ENCODE data around the gene DLL4. TPM values are rescaled to one million over a fixed set of nuclear protein-coding genes. Genes with fewer than 3 reads are reported as not detected.
A peak's percentile ranks its signal among the peaks of the same experiment; 100 is the strongest.

Gene DLL4
- total RNA-seq, 5 donors from 2014 or later (not counting 1 experiment from before 2014, with no cell fraction given): 0.12 to 0.25 (median 0.13) TPM; not detected in 2

- peaks cover 3 to 58% of the 10 kb centered on the region in 2 experiments for H3K27me3 ChIP-seq (replicated peaks in 1 of 2; ENCODE audit: control insufficient read depth in 2 of 2, extremely low read depth in 1 of 2, insufficient read depth in 2 of 2, low read length in 1 of 2)
- POLR2A ChIA-PET: no interaction called here
- no peak overlapping the region for H3K27ac Mint-ChIP-seq
- no peaks in the 10 kb centered on the region for H3K9me3 ChIP-seq
- H3K27ac ChIP-seq (ENCODE audit: low read length): no peak overlapping the region
- H3K27me3 Mint-ChIP-seq: peaks cover 34 to 47% of the 10 kb centered on the region in 2 donors
- H3K36me3 Mint-ChIP-seq: no peaks in the 10 kb centered on the region
- WGBS (ENCODE audit: insufficient coverage): 15% methylated on average over 30 of the region's 30 CpGs
- H3K9me3 Mint-ChIP-seq: no peaks in the 10 kb centered on the region
- H3K4me1 ChIP-seq (ENCODE audit: control insufficient read depth in 1 of 2, extremely low read depth in 1 of 2, insufficient read depth in 2 of 2, low read length in 2 of 2): peaks cover 23 to 53% of the 10 kb centered on the region in 2 experiments
- DNase-seq (no peak), ATAC-seq (replicated peaks in 1 of 4) (no peak)
- no peaks in the 10 kb centered on the region for H3K36me3 ChIP-seq (ENCODE audit: control insufficient read depth in 2 of 2, extremely low read depth in 1 of 2, insufficient read depth in 1 of 2, low read length in 1 of 2)
- H3K4me1 Mint-ChIP-seq: peaks cover 27 to 36% (median 30%) of the 10 kb centered on the region in 3 donors
- H3K4me3 ChIP-seq (ENCODE audit: control insufficient read depth in 1 of 2, extremely low read depth in 1 of 2, low read length in 1 of 2): peak overlapping the region in 1 of 2 donors; percentile 57
- peak overlapping the region in 1 of 3 donors; percentile 89 for H3K4me3 Mint-ChIP-seq
- CTCF ChIA-PET: interaction anchor here in 1 of 2 donors (0.6 kb wide), 1 partner anchor 242 kb away, joined by 3 read pairs; no protein-coding TSS in a partner anchor
Observed at GRCh38 chr15:40925495-40925862, 3.7 kb upstream of the DLL4 start.

DNA sequence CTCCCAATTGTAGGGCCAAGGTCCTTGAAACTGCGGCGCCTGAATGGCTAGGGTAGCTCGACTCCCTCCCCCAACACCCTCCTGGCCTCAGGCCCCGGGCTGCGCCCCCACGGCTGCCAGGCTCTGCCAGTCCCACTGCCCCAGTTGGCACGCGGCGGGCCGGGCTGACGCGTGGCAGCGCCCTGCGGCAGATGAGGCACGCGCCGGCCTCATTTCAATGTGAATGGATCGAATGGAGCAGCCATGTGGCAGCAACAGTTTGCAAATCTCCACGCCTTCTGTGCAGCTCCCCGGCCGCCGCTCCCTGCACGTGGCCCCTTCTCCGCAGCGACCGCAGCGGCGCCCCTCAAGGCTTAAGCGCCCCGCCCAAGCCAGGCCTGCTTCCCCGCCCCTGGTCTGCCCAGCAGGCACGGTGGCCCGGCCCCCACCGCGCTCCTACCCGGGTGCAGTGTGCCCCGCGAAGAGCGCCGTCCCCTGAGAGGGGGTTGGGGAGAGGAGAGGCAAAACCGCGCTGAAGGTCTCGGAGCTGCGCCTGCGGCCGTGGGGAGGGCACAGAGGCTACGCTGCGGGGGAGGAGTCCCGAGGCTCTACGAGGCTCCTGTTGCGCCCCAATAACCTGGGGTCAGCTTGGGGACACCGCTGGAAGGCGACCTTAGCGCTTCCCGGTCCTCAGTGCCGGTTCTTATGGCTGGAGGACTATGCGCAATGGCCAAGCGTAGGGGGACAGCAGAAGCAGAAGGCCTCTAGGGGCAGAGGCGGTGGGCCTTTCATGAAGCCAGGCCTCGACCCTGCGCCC is 3.1 kb upstream of the DLL4 start:
- ATAC-seq (replicated peaks in 1 of 4): peak; percentile 11 to 27 (median 14)
- Histone ChIP-seq H3K27me3 (replicated peaks in 1 of 2; ENCODE audit: control insufficient read depth in 2 of 2, extremely low read depth in 1 of 2, insufficient read depth in 2 of 2, low read length in 1 of 2) (peaks cover 4 to 64% of the 10 kb centered on the region in 2 experiments), H3K27ac (ENCODE audit: low read length) (no peak overlapping the region), H3K4me3 (ENCODE audit: control insufficient read depth in 1 of 2, extremely low read depth in 1 of 2, low read length in 1 of 2) (peak overlapping the region; percentile 3 to 66), H3K4me1 (ENCODE audit: control insufficient read depth in 1 of 2, extremely low read depth in 1 of 2, insufficient read depth in 2 of 2, low read length in 2 of 2) (peaks cover 23 to 58% of the 10 kb centered on the region in 2 experiments), H3K9me3 (no peaks in the 10 kb centered on the region), H3K36me3 (ENCODE audit: control insufficient read depth in 2 of 2, extremely low read depth in 1 of 2, insufficient read depth in 1 of 2, low read length in 1 of 2) (no peaks in the 10 kb centered on the region)
- H3K4me1 Mint-ChIP-seq: peaks cover 33 to 42% (median 36%) of the 10 kb centered on the region in 3 donors
- peaks cover 39 to 53% of the 10 kb centered on the region in 2 donors for H3K27me3 Mint-ChIP-seq
- CTCF ChIA-PET: interaction anchor here in 1 of 2 donors (0.6 to 1.1 kb wide), 2 partner anchors 20 to 242 kb away, joined by 3 read pairs; no protein-coding TSS in a partner anchor
- WGBS (ENCODE audit: insufficient coverage): 4% methylated on average over 49 of the region's 61 CpGs
- no peaks in the 10 kb centered on the region for H3K36me3 Mint-ChIP-seq
- H3K4me3 Mint-ChIP-seq: peak overlapping the region; percentile 21 to 89 (median 69)
- POLR2A ChIA-PET: no interaction called here
- peak in 2 of 35 experiments; percentile 12 to 20 for DNase-seq
- H3K27ac Mint-ChIP-seq: no peak overlapping the region
- no peaks in the 10 kb centered on the region for H3K9me3 Mint-ChIP-seq

- H3K9me3 Mint-ChIP-seq: no peaks in the 10 kb centered on the region
Observed at GRCh38 chr15:40926659-40927494, 2.3 kb upstream of the DLL4 start.

DNA sequence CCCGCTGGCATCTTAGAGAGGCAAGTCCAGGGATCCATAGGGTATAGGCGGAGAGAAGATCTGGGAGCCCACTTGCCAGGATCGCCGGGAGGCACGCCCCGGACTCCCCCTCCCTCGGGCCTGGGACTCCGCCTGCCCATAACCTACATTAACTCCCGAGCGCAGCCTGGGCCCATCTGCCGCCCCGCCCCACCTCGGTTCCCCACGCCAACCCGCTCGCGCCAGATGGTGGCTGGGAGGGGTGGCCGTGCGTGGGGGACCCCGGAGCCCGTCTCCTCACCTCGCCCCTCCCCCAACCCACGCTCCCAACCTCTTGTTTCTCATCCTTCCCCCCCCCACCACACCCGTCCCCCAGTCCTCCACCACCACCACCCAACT is 1.7 kb upstream of the DLL4 start:
- Histone ChIP-seq H3K27ac (ENCODE audit: low read length) (no peak overlapping the region), H3K27me3 (replicated peaks in 1 of 2; ENCODE audit: control insufficient read depth in 2 of 2, extremely low read depth in 1 of 2, insufficient read depth in 2 of 2, low read length in 1 of 2) (peaks cover 4 to 78% of the 10 kb centered on the region in 2 experiments), H3K4me1 (ENCODE audit: control insufficient read depth in 1 of 2, extremely low read depth in 1 of 2, insufficient read depth in 2 of 2, low read length in 2 of 2) (peaks cover 23 to 69% of the 10 kb centered on the region in 2 experiments), H3K9me3 (no peaks in the 10 kb centered on the region), H3K36me3 (ENCODE audit: control insufficient read depth in 2 of 2, extremely low read depth in 1 of 2, insufficient read depth in 1 of 2, low read length in 1 of 2) (no peaks in the 10 kb centered on the region), H3K4me3 (ENCODE audit: control insufficient read depth in 1 of 2, extremely low read depth in 1 of 2, low read length in 1 of 2) (peak overlapping the region in 1 of 2 donors; percentile 18)
- Mint-ChIP-seq H3K27ac (no peak overlapping the region), H3K4me3 (peak overlapping the region; percentile 59 to 89 (median 69)), H3K9me3 (no peaks in the 10 kb centered on the region), H3K27me3 (peaks cover 43 to 67% of the 10 kb centered on the region in 2 donors), H3K4me1 (peaks cover 41 to 51% (median 44%) of the 10 kb centered on the region in 3 donors), H3K36me3 (no peaks in the 10 kb centered on the region)
- DNase-seq (no peak), ATAC-seq (replicated peaks in 1 of 4) (no peak)
- POLR2A ChIA-PET: no interaction called here
- CTCF ChIA-PET: no interaction called here
- 29% methylated on average over 1 of the region's 24 CpGs for WGBS (ENCODE audit: insufficient coverage)

More at GRCh38 chr15:40926659-40927494, 2.3 kb upstream of the DLL4 start:
- Histone ChIP-seq H3K9me3 (no peaks in the 10 kb centered on the region), H3K27ac (ENCODE audit: low read length) (no peak overlapping the region), H3K27me3 (replicated peaks in 1 of 2; ENCODE audit: control insufficient read depth in 2 of 2, extremely low read depth in 1 of 2, insufficient read depth in 2 of 2, low read length in 1 of 2) (peaks cover 4 to 72% of the 10 kb centered on the region in 2 experiments), H3K36me3 (ENCODE audit: control insufficient read depth in 2 of 2, extremely low read depth in 1 of 2, insufficient read depth in 1 of 2, low read length in 1 of 2) (no peaks in the 10 kb centered on the region), H3K4me1 (ENCODE audit: control insufficient read depth in 1 of 2, extremely low read depth in 1 of 2, insufficient read depth in 2 of 2, low read length in 2 of 2) (peaks cover 23 to 63% of the 10 kb centered on the region in 2 experiments), H3K4me3 (ENCODE audit: control insufficient read depth in 1 of 2, extremely low read depth in 1 of 2, low read length in 1 of 2) (peak overlapping the region; percentile 3 to 66)
- H3K27ac Mint-ChIP-seq: no peak overlapping the region
- POLR2A ChIA-PET: no interaction called here
- CTCF ChIA-PET: interaction anchor here in 1 of 2 donors (1.1 kb wide), 1 partner anchor 21 kb away, joined by 3 read pairs; no protein-coding TSS in a partner anchor
- peaks cover 39 to 48% (median 40%) of the 10 kb centered on the region in 3 donors for H3K4me1 Mint-ChIP-seq
- DNase-seq (no peak), ATAC-seq (replicated peaks in 1 of 4) (no peak)
- 20% methylated on average over 31 of the region's 33 CpGs for WGBS (ENCODE audit: insufficient coverage)
- H3K27me3 Mint-ChIP-seq: peaks cover 43 to 61% of the 10 kb centered on the region in 2 donors
- no peaks in the 10 kb centered on the region for H3K36me3 Mint-ChIP-seq
- peak overlapping the region; percentile 59 to 89 (median 69) for H3K4me3 Mint-ChIP-seq

- H3K4me1 Mint-ChIP-seq: peaks cover 41 to 51% (median 44%) of the 10 kb centered on the region in 3 donors
- H3K27ac Mint-ChIP-seq: no peak overlapping the region
- ChIA-PET POLR2A (no interaction called here), CTCF (interaction anchor here (0.5 to 0.9 kb wide), 3 partner anchors 25 to 126 kb away, joined by 3 to 5 read pairs (median 4); no protein-coding TSS in a partner anchor)
- peak in 2 of 35 experiments; percentile 15 to 16 for DNase-seq
- peak in 3 of 4 experiments; percentile 8 to 23 (median 14) for ATAC-seq (replicated peaks in 1 of 4)
- Histone ChIP-seq H3K4me3 (ENCODE audit: control insufficient read depth in 1 of 2, extremely low read depth in 1 of 2, low read length in 1 of 2) (peak overlapping the region; percentile 43 to 78), H3K9me3 (no peaks in the 10 kb centered on the region), H3K36me3 (ENCODE audit: control insufficient read depth in 2 of 2, extremely low read depth in 1 of 2, insufficient read depth in 1 of 2, low read length in 1 of 2) (no peaks in the 10 kb centered on the region), H3K27ac (ENCODE audit: low read length) (no peak overlapping the region), H3K27me3 (replicated peaks in 1 of 2; ENCODE audit: control insufficient read depth in 2 of 2, extremely low read depth in 1 of 2, insufficient read depth in 2 of 2, low read length in 1 of 2) (peaks cover 4 to 85% of the 10 kb centered on the region in 2 experiments), H3K4me1 (ENCODE audit: control insufficient read depth in 1 of 2, extremely low read depth in 1 of 2, insufficient read depth in 2 of 2, low read length in 2 of 2) (peaks cover 23 to 69% of the 10 kb centered on the region in 2 experiments)
- no peaks in the 10 kb centered on the region for H3K9me3 Mint-ChIP-seq
- H3K4me3 Mint-ChIP-seq: peak overlapping the region; percentile 71 to 89 (median 76)
- WGBS (ENCODE audit: insufficient coverage): under 1% methylated on average over 50 of the region's 68 CpGs
- H3K36me3 Mint-ChIP-seq: no peaks in the 10 kb centered on the region
- H3K27me3 Mint-ChIP-seq: peaks cover 43 to 69% of the 10 kb centered on the region in 2 donors
Observed at GRCh38 chr15:40927873-40928806, 1.0 kb upstream of the DLL4 start.

Data from T-cell (primary cell).